ENCODE results near the gene TRIM66. TPM values are rescaled to one million over a fixed set of nuclear protein-coding genes. Genes with fewer than 3 reads are reported as not detected.

Gene TRIM66
- total and polyA plus RNA-seq, 2 experiments from 2014 or later = 1.4 to 4.7 TPM

DNA sequence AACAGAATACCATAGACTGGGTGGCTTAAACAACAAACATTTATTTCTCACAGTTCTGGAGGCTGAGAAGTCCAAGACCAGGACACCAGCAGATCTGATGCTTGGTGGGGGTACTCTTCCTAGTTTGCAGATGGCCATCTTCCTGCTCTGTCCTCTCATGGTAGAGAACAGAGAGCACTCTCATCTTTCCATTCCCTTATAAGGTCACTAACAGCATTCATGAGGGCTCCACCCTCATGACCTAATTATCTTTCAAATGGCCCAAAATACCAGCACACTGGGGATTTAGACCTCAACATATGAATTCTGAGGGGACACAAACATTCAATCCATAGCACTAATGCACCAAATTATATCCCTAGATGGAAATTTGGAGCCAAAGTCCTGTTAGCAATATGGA, 94.5 kb downstream of the TRIM66 start:
- Histone ChIP-seq H3K27me3 (no peaks in the 10 kb centered on the region), H3K9me2 (replicated peaks; ENCODE audit: insufficient read depth) (no peaks in the 10 kb centered on the region), H4K20me1 (ENCODE audit: insufficient read depth, poor library complexity, severe bottlenecking) (no peaks in the 10 kb centered on the region), H3K79me2 (no peaks in the 10 kb centered on the region), H3K9me3 (ENCODE audit: low read depth) (no peaks in the 10 kb centered on the region), H3K4me1 (ENCODE audit: insufficient read depth) (no peaks in the 10 kb centered on the region), H3K36me3 (replicated peaks; ENCODE audit: insufficient read depth, low read depth) (no peaks in the 10 kb centered on the region), H2AFZ (no peak overlapping the region), H3K27ac (no peak overlapping the region), H3K4me3 (no peak overlapping the region), H3K4me2 (no peak overlapping the region)
- DNase-seq (ENCODE audit: low spot score) = no peak
- TF ChIP-seq, protein P1, sequence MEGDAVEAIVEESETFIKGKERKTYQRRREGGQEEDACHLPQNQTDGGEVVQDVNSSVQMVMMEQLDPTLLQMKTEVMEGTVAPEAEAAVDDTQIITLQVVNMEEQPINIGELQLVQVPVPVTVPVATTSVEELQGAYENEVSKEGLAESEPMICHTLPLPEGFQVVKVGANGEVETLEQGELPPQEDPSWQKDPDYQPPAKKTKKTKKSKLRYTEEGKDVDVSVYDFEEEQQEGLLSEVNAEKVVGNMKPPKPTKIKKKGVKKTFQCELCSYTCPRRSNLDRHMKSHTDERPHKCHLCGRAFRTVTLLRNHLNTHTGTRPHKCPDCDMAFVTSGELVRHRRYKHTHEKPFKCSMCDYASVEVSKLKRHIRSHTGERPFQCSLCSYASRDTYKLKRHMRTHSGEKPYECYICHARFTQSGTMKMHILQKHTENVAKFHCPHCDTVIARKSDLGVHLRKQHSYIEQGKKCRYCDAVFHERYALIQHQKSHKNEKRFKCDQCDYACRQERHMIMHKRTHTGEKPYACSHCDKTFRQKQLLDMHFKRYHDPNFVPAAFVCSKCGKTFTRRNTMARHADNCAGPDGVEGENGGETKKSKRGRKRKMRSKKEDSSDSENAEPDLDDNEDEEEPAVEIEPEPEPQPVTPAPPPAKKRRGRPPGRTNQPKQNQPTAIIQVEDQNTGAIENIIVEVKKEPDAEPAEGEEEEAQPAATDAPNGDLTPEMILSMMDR (IDR thresholded peaks at IDR 0.05; ENCODE audit: poor library complexity) = no peak
- no peak for TF ChIP-seq EZH2phosphoT487 (IDR thresholded peaks at IDR 0.05; ENCODE audit: low read depth, severe bottlenecking, unreplicated experiment)
- no peak for TF ChIP-seq EZH2 (IDR thresholded peaks at IDR 0.05; ENCODE audit: borderline replicate concordance)

DNA sequence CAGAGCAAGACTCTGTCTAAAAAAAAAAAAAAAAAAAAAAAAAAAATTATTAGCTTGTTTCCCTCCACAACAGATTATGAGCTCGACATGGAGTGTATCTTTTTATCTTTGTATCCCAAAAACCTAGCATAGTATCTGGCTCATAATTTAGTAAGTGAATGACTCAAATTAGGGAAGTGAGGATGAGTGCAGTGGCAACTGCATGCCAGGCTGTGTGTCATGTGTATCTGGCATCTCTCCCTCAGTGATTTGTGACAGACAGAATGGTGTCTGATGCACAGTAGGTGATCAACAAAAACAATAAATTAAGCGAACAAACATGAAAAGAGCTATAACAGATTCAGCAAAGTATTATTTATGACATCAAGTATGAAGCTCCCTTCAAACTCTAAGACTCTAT, 95.7 kb downstream of the TRIM66 start:
- no peaks in the 10 kb centered on the region for H3K9me2 ChIP-seq (replicated peaks; ENCODE audit: insufficient read depth)
- H2AFZ ChIP-seq = no peak overlapping the region
- no peaks in the 10 kb centered on the region for H3K79me2 ChIP-seq
- DNase-seq (ENCODE audit: low spot score) = no peak
- no peak overlapping the region for H3K4me3 ChIP-seq
- no peaks in the 10 kb centered on the region for H3K9me3 ChIP-seq (ENCODE audit: low read depth)
- TF ChIP-seq EZH2 (IDR thresholded peaks at IDR 0.05; ENCODE audit: borderline replicate concordance) = no peak
- TF ChIP-seq EZH2phosphoT487 (IDR thresholded peaks at IDR 0.05; ENCODE audit: low read depth, severe bottlenecking, unreplicated experiment) = no peak
- TF ChIP-seq, protein P1 (IDR thresholded peaks at IDR 0.05; ENCODE audit: poor library complexity) = no peak
- H3K27me3 ChIP-seq = no peaks in the 10 kb centered on the region
- no peaks in the 10 kb centered on the region for H3K36me3 ChIP-seq (replicated peaks; ENCODE audit: insufficient read depth, low read depth)
- no peak overlapping the region for H3K4me2 ChIP-seq
- no peaks in the 10 kb centered on the region for H3K4me1 ChIP-seq (ENCODE audit: insufficient read depth)
- H4K20me1 ChIP-seq (ENCODE audit: insufficient read depth, poor library complexity, severe bottlenecking) = no peaks in the 10 kb centered on the region
- 81% methylated on average over 2 of the region's 2 CpGs for WGBS (ENCODE audit: low lambda C conversion rate, missing lambda C conversion rate)
- no peak overlapping the region for H3K27ac ChIP-seq

DNA sequence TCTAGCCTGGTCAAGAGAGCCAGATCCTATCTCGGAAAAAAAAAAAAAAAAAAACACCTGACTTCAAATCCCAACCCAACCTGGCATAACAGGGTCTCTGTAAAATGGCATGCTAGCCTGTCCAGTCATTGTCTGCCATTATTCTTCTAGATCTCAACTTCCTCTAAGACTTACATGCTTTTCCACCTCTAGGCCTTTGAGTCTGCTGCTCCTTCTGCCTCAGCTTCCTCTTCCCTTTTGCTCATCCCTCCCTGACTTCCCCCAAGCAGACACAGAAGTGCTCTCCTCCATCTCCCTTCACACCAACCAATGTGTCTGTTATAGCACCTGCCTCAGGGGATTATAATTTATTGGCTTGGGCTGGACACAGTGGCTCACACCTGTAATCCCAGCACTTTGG, 96.3 kb downstream of the TRIM66 start:
- no peaks in the 10 kb centered on the region for H4K20me1 ChIP-seq (ENCODE audit: insufficient read depth, poor library complexity, severe bottlenecking)
- DNase-seq (ENCODE audit: low spot score) = no peak
- no peaks in the 10 kb centered on the region for H3K9me3 ChIP-seq (ENCODE audit: low read depth)
- no peaks in the 10 kb centered on the region for H3K36me3 ChIP-seq (replicated peaks; ENCODE audit: insufficient read depth, low read depth)
- no peak overlapping the region for H3K4me3 ChIP-seq
- H3K4me1 ChIP-seq (ENCODE audit: insufficient read depth) = no peaks in the 10 kb centered on the region
- H3K9me2 ChIP-seq (replicated peaks; ENCODE audit: insufficient read depth) = no peaks in the 10 kb centered on the region
- H3K27me3 ChIP-seq = no peaks in the 10 kb centered on the region
- TF ChIP-seq, protein P1 (IDR thresholded peaks at IDR 0.05; ENCODE audit: poor library complexity) = no peak
- TF ChIP-seq EZH2 (IDR thresholded peaks at IDR 0.05; ENCODE audit: borderline replicate concordance) (no peak), EZH2phosphoT487 (IDR thresholded peaks at IDR 0.05; ENCODE audit: low read depth, severe bottlenecking, unreplicated experiment) (no peak)
- no peak overlapping the region for H3K27ac ChIP-seq
- H3K79me2 ChIP-seq = no peaks in the 10 kb centered on the region
- H2AFZ ChIP-seq = no peak overlapping the region
- WGBS (ENCODE audit: low lambda C conversion rate, missing lambda C conversion rate) = 75% methylated on average over 1 of the region's 1 CpG
- H3K4me2 ChIP-seq = no peak overlapping the region

DNA sequence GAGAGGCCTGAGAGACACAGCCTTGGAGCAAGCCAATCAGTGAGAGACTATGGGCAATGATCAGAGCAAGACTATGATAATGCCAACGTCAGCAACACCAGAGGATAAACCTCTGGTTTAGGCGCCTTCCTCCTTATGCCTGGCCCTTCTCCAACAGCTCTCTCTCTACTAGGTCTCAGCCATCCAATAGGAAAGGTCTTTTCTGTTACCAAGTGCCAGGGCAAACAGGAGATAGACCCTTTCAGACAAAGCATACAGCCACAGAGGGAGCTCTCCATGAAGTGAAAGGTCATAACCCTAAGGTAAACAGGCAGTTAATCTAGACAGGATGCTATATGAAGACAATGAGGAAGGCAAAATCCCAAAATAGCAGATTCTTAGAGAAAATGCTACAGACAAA, 98.0 kb downstream of the TRIM66 start:
- H3K27ac ChIP-seq = no peak overlapping the region
- DNase-seq (ENCODE audit: low spot score) = no peak
- H3K4me1 ChIP-seq (ENCODE audit: insufficient read depth) = no peaks in the 10 kb centered on the region
- H4K20me1 ChIP-seq (ENCODE audit: insufficient read depth, poor library complexity, severe bottlenecking) = no peaks in the 10 kb centered on the region
- H3K9me2 ChIP-seq (replicated peaks; ENCODE audit: insufficient read depth) = no peaks in the 10 kb centered on the region
- H3K36me3 ChIP-seq (replicated peaks; ENCODE audit: insufficient read depth, low read depth) = no peaks in the 10 kb centered on the region
- no peaks in the 10 kb centered on the region for H3K79me2 ChIP-seq
- 69% methylated on average over 2 of the region's 2 CpGs for WGBS (ENCODE audit: low lambda C conversion rate, missing lambda C conversion rate)
- TF ChIP-seq, protein P1 (IDR thresholded peaks at IDR 0.05; ENCODE audit: poor library complexity) = no peak
- TF ChIP-seq EZH2 (IDR thresholded peaks at IDR 0.05; ENCODE audit: borderline replicate concordance) (no peak), EZH2phosphoT487 (IDR thresholded peaks at IDR 0.05; ENCODE audit: low read depth, severe bottlenecking, unreplicated experiment) (no peak)
- H2AFZ ChIP-seq = no peak overlapping the region
- H3K4me3 ChIP-seq = no peak overlapping the region
- no peak overlapping the region for H3K4me2 ChIP-seq
- H3K27me3 ChIP-seq = no peaks in the 10 kb centered on the region
- H3K9me3 ChIP-seq (ENCODE audit: low read depth) = no peaks in the 10 kb centered on the region

Measured in hepatocyte (in vitro differentiated cells).